ENCODE results near the gene ARHGAP15. TPM values are rescaled to one million over a fixed set of nuclear protein-coding genes. Genes with fewer than 3 reads are reported as not detected.

Gene ARHGAP15
- total RNA-seq, 2 donors from 2014 or later: 0.86 TPM; not detected in 1

GRCh38 chr2:143181494-143181893 is 52.3 kb downstream of the ARHGAP15 start:
- TF ChIP-seq, protein P1, sequence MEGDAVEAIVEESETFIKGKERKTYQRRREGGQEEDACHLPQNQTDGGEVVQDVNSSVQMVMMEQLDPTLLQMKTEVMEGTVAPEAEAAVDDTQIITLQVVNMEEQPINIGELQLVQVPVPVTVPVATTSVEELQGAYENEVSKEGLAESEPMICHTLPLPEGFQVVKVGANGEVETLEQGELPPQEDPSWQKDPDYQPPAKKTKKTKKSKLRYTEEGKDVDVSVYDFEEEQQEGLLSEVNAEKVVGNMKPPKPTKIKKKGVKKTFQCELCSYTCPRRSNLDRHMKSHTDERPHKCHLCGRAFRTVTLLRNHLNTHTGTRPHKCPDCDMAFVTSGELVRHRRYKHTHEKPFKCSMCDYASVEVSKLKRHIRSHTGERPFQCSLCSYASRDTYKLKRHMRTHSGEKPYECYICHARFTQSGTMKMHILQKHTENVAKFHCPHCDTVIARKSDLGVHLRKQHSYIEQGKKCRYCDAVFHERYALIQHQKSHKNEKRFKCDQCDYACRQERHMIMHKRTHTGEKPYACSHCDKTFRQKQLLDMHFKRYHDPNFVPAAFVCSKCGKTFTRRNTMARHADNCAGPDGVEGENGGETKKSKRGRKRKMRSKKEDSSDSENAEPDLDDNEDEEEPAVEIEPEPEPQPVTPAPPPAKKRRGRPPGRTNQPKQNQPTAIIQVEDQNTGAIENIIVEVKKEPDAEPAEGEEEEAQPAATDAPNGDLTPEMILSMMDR (conservative IDR thresholded peaks at IDR 0.05): no peak
- no peaks in the 10 kb centered on the region for H3K27me3 ChIP-seq (ENCODE audit: control insufficient read depth, insufficient read depth, low read length, poor library complexity, severe bottlenecking)
- no peaks in the 10 kb centered on the region for H3K36me3 ChIP-seq (ENCODE audit: control insufficient read depth, insufficient read depth, low read length)
- Mint-ChIP-seq H3K27me3 (ENCODE audit: insufficient read depth) (no peaks in the 10 kb centered on the region), H3K9me3 (peaks cover 23% of the 10 kb centered on the region), H3K36me3 (ENCODE audit: low read depth) (peaks cover 7% of the 10 kb centered on the region), H3K27ac (no peak overlapping the region), H3K4me3 (no peak overlapping the region), H3K4me1 (peaks cover 30% of the 10 kb centered on the region)
- H3K9me3 ChIP-seq (ENCODE audit: control insufficient read depth, low read length): peaks cover 25% of the 10 kb centered on the region
- peak overlapping the region; percentile 65 for H3K4me3 ChIP-seq (ENCODE audit: low read length)
- no peak overlapping the region for H3K9ac ChIP-seq (ENCODE audit: extremely low read depth, low read length, poor library complexity, severe bottlenecking)
- no peak overlapping the region for H3K27ac ChIP-seq (ENCODE audit: low read depth, low read length)
- DNase-seq: no peak
- H3K4me1 ChIP-seq (ENCODE audit: control insufficient read depth, insufficient read depth, low read length): peaks cover 8% of the 10 kb centered on the region

- Histone ChIP-seq H3K9me3 (ENCODE audit: control insufficient read depth, low read length) (peaks cover 25% of the 10 kb centered on the region), H3K27me3 (ENCODE audit: control insufficient read depth, insufficient read depth, low read length, poor library complexity, severe bottlenecking) (no peaks in the 10 kb centered on the region), H3K4me1 (ENCODE audit: control insufficient read depth, insufficient read depth, low read length) (peaks cover 8% of the 10 kb centered on the region), H3K4me3 (ENCODE audit: low read length) (peak overlapping the region; percentile 65), H3K36me3 (ENCODE audit: control insufficient read depth, insufficient read depth, low read length) (no peaks in the 10 kb centered on the region), H3K27ac (ENCODE audit: low read depth, low read length) (no peak overlapping the region), H3K9ac (ENCODE audit: extremely low read depth, low read length, poor library complexity, severe bottlenecking) (no peak overlapping the region)
- TF ChIP-seq, protein P1 (conservative IDR thresholded peaks at IDR 0.05): no peak
- DNase-seq: no peak
- no peak overlapping the region for H3K4me3 Mint-ChIP-seq
- WGBS, 2 experiments (ENCODE audit: insufficient coverage in 1 of 2, insufficient read length in 1 of 2): 94% methylated on average over 2 of the region's 2 CpGs; no CpG with 5 or more reads in 1 of the 2 experiments
- H3K9me3 Mint-ChIP-seq: peaks cover 23% of the 10 kb centered on the region
- H3K4me1 Mint-ChIP-seq: peaks cover 29% of the 10 kb centered on the region
- H3K27me3 Mint-ChIP-seq (ENCODE audit: insufficient read depth): no peaks in the 10 kb centered on the region
- peaks cover 7% of the 10 kb centered on the region for H3K36me3 Mint-ChIP-seq (ENCODE audit: low read depth)
- no peak overlapping the region for H3K27ac Mint-ChIP-seq
Observed at GRCh38 chr2:143182649-143183048, 53.4 kb downstream of the ARHGAP15 start.

DNA sequence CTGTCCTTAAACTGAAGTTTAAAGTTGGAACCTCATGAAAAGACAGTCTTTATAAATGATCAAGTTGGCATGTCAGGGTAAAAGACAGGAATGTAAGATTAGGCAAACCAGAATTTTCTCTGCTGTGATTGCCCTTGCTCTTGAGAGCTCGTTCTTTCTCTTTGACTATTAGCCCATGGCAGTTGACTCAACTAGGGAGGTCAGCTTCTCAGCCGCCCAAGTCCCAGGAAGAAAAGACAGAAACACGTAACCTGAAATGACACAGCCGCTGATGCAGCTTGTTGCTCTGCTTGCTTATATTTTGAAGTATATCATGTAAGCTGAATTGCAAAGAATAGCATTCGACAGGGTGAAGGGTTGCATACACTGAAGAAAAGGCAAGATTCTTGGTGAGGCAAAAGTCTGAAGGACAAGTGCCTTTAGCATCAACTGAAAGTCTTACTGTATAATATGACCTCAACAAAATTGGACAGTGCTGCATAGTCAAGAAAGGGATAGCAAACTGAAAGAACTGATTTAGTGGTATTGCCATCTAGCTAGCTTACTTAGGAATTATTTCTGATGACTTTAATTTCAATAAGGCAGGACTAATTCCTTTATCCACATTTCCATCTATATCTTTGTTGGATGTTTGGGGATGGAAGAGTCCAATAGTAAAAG is 54.7 kb downstream of the ARHGAP15 start:
- H3K36me3 Mint-ChIP-seq (ENCODE audit: low read depth): peaks cover 7% of the 10 kb centered on the region
- H3K9me3 Mint-ChIP-seq: peaks cover 23% of the 10 kb centered on the region
- Histone ChIP-seq H3K27ac (ENCODE audit: low read depth, low read length) (no peak overlapping the region), H3K36me3 (ENCODE audit: control insufficient read depth, insufficient read depth, low read length) (no peaks in the 10 kb centered on the region), H3K4me3 (ENCODE audit: low read length) (no peak overlapping the region), H3K27me3 (ENCODE audit: control insufficient read depth, insufficient read depth, low read length, poor library complexity, severe bottlenecking) (no peaks in the 10 kb centered on the region), H3K4me1 (ENCODE audit: control insufficient read depth, insufficient read depth, low read length) (peaks cover 8% of the 10 kb centered on the region), H3K9ac (ENCODE audit: extremely low read depth, low read length, poor library complexity, severe bottlenecking) (no peak overlapping the region), H3K9me3 (ENCODE audit: control insufficient read depth, low read length) (peaks cover 25% of the 10 kb centered on the region)
- H3K4me3 Mint-ChIP-seq: no peak overlapping the region
- H3K27ac Mint-ChIP-seq: no peak overlapping the region
- no peak for DNase-seq
- WGBS, 2 experiments (ENCODE audit: insufficient coverage in 1 of 2, insufficient read length in 1 of 2): 88 to 89% methylated on average over 5 of the region's 5 CpGs
- no peaks in the 10 kb centered on the region for H3K27me3 Mint-ChIP-seq (ENCODE audit: insufficient read depth)
- peaks cover 27% of the 10 kb centered on the region for H3K4me1 Mint-ChIP-seq
- TF ChIP-seq, protein P1 (conservative IDR thresholded peaks at IDR 0.05): no peak
